GM12865 (cell line): ENCODE results near the gene CDH4.

Source experiments
- DNase-seq: peaks from one replicate; pipeline ENCODE4 v3.0.0; 2010; ENCODE audit warnings: low read depth
- H3K4me3 ChIP-seq: 2 replicates; pipeline ENCODE4 v1.5.1; 2011; ENCODE audit warnings: mild to moderate bottlenecking, low read depth, low read length, control low read depth
- CTCF ChIP-seq: IDR thresholded peaks from 2 replicates; pipeline ENCODE4 v1.5.1; 2011; ENCODE audit warnings: low read length, control low read depth, low read depth, inconsistent platforms; ENCODE audit not compliant: insufficient read depth; ENCODE audit errors: missing control alignments

The CDH4 gene

GRCh38 chr20:61882716-61883615 is 630.9 kb downstream of the CDH4 start:
- H3K4me3 ChIP-seq: no peak overlapping the region
- DNase-seq: no peak
- TF ChIP-seq CTCF: no peak

DNA sequence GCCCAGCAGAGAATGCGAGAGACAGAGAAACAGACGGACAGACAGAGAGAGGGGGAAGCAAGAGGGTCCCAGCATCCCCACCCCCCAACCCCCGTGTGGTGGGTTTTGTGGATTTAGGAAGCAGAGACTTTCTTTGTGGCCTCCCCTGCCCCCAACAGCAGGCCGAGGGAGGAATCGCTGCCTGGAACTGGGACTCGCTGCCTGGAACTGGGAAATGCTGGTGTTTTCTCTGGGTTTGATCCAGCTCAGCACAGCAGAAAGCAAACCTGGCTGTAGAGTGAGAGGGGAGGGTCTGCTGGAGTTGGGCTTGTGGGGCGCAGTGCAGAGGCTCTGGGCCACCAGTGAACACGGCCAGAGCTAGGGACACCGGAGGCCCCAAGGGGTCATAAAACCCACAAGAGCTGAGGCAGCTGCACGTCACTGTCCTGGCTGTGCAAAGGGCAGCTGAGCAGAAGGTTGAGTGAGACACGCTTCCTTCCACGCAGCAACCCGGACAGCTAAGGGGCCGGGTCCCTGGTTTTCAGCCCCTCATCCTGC is 631.9 kb downstream of the CDH4 start:
- no peak overlapping the region for H3K4me3 ChIP-seq
- no peak for TF ChIP-seq CTCF
- no peak for DNase-seq

DNA sequence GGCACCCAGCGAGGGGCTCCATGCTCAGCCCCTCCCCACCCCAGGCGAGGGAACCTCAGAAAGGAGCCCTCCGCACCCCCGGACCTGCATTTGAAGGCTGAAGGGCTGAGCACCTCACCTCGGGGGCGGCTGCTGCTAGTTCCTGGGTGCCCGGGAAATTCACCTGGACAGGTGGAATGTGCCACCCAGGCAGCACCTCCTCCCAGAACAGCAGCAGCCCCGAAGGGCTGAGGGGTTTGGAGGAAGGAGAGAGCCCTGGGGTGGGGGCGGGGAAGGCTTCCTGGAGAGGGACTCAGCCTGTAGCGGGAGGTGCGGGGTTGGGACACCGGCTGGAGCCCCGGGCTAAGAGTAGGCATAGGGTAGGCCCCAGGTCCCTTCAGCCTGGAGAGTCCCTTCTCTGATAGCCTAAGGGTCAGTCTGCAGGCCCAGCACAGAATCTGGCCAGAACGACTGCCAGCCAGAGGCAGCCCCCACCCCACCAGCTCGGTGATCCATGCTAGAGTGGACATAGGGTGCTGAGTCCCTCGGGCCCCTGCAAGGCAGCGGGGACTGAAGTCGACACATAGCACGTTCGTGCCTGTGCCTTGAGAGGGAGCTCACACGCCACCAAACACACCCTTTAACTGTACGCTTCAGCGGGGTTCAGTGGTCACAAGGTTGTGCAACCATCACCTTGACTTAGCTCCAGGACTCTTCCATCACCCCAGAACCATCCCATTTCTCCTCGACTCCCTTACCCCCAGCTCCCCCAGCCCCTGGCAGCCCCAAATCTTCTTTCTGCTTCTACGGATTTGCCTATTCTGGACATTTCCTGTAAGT is 632.7 kb downstream of the CDH4 start:
- H3K4me3 ChIP-seq: no peak overlapping the region
- no peak for DNase-seq
- no peak for TF ChIP-seq CTCF

DNA sequence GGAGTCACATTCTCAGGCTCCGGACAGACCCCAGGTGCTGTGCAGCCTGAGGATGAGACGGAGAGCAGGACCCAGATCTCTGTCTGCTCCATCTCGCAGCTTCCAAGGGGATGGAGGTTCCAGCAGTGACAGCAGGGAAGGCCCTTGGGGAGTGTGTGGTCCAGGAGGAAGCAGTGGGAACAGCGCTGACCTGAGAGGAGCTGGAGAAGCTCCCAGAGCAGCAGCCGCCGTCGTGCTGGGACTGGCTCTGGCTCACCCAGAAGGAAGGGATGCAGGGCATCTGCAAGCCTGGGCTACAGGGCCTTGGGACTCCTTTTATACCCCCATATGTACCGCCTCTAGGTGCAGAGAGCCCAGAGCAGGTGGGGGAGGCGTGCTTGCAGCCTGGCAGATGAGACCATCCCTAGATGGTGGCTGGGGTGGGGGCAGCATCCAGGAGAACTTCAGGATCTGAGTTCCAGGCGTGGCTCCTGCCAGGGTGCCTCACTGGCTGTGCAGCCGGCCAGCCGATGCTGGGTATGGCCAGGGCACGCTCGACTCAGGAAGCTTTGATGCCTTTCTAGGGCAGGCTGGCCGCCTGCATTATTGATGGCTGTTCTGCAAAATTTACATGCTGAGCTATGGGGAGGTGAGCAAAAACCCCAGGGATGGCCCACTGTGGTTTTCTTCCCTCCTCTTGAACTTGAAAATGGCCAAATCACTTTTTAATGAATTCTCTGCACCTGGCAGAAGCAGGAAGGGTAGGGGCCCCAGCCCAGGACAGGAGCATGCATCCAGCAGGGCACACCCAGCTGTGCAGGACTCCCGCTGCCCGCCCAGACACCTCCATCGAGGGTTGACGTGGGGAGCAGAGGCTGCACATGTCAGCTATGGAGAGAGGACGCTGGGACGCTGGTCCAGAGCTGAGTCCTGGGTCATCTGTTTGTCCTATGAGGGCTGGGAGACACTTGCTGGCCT is 634.0 kb downstream of the CDH4 start:
- no peak for DNase-seq
- no peak overlapping the region for H3K4me3 ChIP-seq
- no peak for TF ChIP-seq CTCF

- peak; percentile 59 for TF ChIP-seq CTCF
- peak; percentile 24 for DNase-seq
- H3K4me3 ChIP-seq: no peak overlapping the region
Observed at GRCh38 chr20:61886721-61887595, 634.9 kb downstream of the CDH4 start.
